HUES6 (cell line): ENCODE results near the gene OVCH2.

Source experiments
- H3K27ac ChIP-seq: 2 replicates; pipeline ENCODE4 v1.7.0; 2013; ENCODE audit warnings: low read depth, mild to moderate bottlenecking, low read length, inconsistent platforms
- H3K27me3 ChIP-seq: 2 replicates; pipeline ENCODE4 v1.6.1; 2013; ENCODE audit warnings: low read length; ENCODE audit not compliant: control insufficient read depth, insufficient read depth
- H3K36me3 ChIP-seq: 2 replicates; pipeline ENCODE4 v1.6.1; 2013; ENCODE audit warnings: low read length; ENCODE audit not compliant: control insufficient read depth, insufficient read depth
- H3K4me1 ChIP-seq: 2 replicates; pipeline ENCODE4 v1.6.1; 2013; ENCODE audit warnings: low read length; ENCODE audit not compliant: control insufficient read depth, insufficient read depth
- H3K4me3 ChIP-seq: 2 replicates; pipeline ENCODE4 v1.5.1; 2013; ENCODE audit warnings: low read depth, low read length
- H3K9ac ChIP-seq: one replicate; pipeline ENCODE4 v1.6.1; 2013; ENCODE audit warnings: mild to moderate bottlenecking, low read length
- H3K9me3 ChIP-seq: 2 replicates; pipeline ENCODE4 v1.6.1; 2013; ENCODE audit warnings: low read depth, low read length; ENCODE audit not compliant: control insufficient read depth, insufficient read depth

OVCH2 gene

DNA sequence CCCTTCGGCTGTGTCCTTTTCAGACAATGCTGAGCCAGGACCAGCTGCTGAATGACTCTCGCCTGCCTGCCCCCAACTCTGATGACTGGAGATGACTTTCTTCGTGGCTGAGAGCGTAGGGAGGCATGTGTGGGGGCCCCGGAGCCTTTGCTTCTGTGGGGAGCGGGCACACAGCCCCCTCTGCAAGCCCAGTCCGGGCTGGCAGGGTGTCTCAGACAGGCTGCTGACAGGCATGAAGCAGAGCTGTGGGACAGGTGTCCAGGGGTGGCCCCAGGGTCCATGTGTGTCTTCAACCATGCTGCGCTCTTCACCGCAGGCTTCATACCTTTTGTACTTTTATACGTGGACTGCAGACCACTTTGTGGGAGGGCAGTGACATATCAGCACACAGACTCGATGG lies 49.6 kb downstream of the OVCH2 start:
- Histone ChIP-seq H3K27ac (no peak overlapping the region), H3K27me3 (no peaks in the 10 kb centered on the region), H3K4me1 (no peaks in the 10 kb centered on the region), H3K9ac (no peak overlapping the region), H3K36me3 (peaks cover 6% of the 10 kb centered on the region), H3K4me3 (no peak overlapping the region), H3K9me3 (no peaks in the 10 kb centered on the region)

DNA sequence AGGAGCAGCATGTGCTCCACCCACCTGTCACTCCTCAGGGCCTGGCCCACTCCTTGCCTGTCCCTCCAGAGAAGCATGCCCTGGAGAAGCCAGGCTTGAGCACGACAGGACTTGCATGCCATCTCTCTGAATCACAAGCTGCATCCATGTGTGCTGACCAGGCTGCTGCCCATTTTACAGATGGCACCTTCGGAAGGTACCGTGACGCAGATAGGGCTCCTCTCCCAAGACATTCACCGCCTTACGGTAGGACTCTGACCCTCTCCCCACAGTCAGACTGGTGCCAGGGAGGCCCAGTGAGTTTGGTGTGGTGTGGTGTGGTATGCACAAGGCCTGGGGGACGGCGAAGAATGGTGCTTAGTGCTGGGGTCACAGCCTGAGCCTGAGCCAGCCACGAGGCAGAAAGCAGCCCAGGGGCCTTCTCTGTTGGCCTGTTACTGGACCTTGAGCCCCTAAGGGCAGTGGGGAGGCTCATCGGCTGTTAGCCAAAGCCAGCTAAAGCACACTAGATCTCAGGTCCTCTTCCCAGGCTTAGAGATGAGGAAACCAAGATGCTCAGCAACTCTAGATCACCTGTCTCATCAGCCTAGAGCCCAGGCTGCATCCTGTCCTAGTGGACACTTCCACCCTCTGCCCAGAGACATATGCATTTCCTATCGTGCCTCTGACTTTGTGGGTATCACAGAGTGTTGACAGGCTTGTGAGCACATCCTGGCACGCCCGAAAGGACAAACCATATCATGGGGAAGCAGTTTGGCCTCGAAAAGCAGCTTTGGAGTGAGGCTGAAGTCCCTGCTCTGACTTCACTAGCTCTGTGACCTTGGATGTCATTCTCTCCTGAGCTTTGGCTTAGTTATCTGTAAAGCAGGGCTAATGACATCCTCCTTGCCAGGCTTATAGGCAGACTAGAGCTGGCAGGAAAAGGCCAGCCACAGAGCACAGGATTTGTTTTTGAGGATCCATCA lies 50.7 kb downstream of the OVCH2 start:
- Histone ChIP-seq H3K9ac (no peak overlapping the region), H3K9me3 (no peaks in the 10 kb centered on the region), H3K27ac (no peak overlapping the region), H3K4me3 (no peak overlapping the region), H3K27me3 (no peaks in the 10 kb centered on the region), H3K4me1 (no peaks in the 10 kb centered on the region), H3K36me3 (peaks cover 6% of the 10 kb centered on the region)

DNA sequence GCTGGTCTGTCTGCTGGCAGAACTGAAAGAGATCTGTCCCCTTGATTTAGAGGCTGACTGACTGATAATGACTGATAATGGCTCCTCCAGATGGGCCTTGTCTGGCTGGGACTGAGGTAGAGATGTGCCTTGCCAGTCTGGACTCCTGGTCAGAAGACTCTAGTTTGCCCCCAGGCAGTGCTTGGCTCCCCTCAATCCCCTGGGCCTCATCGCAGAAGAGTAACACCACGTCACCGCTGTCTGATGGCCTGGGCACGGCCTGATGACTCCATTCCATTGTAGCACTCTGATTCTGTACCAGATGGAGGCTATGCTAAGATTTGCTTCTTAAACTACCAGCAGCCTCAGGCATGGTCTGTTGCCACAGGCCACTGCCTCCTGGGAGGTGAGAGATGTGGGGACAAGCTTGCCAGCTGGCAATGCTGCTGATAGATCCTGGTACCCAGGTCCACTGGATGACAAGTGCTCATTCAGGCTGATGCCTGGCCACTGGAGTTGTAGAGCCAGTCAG lies 52.0 kb downstream of the OVCH2 start:
- H3K36me3 ChIP-seq: peaks cover 6% of the 10 kb centered on the region
- no peaks in the 10 kb centered on the region for H3K27me3 ChIP-seq

DNA sequence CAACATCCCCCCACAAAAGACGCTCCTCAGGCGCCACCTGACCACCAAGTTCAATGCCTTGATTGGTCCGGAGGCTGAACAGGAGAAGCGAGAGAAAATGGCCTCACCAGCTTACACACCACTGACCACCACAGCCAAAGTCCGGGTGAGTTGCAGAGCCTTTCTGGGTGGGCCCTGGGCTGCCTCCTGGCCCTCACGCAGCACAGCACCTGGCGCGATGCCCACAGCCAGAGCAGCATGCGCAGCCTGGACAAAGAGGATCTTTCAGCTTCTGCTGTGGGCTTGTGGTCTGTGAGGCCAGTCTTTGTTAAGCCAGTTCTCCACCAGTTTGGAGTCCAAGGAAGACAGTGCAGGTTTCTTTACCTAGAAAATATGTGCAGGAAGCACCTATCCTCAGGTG lies 54.6 kb downstream of the OVCH2 start:
- Histone ChIP-seq H3K36me3 (peaks cover 6% of the 10 kb centered on the region), H3K27ac (no peak overlapping the region)

More for the DNA sequence above, 52.0 kb downstream of the OVCH2 start:
- Histone ChIP-seq H3K4me1 (no peaks in the 10 kb centered on the region), H3K9me3 (no peaks in the 10 kb centered on the region), H3K4me3 (no peak overlapping the region), H3K27ac (no peak overlapping the region), H3K9ac (no peak overlapping the region)

DNA sequence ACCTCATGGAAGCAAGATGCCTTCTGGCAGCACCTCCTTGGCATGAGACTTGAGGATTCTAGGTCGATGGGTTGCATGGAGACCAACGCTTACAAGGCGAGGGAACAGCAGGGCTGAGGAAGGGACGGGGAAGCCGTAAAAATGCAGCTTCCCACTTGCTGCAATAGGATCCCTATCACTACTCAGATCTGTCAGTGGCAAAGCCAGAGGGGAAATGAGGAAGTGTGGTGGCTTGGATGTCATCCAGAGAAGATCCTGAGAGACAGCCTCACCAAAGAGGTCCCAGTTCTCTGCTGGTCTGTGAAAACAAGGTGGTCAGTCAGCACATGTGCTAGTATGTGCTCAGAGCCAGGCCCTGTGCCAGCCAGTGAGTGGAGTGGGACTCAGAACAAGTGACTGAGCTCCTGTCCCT lies 55.1 kb downstream of the OVCH2 start:
- Histone ChIP-seq H3K9me3 (no peaks in the 10 kb centered on the region), H3K9ac (no peak overlapping the region), H3K4me3 (no peak overlapping the region), H3K27ac (no peak overlapping the region), H3K36me3 (peaks cover 6% of the 10 kb centered on the region), H3K4me1 (no peaks in the 10 kb centered on the region), H3K27me3 (no peaks in the 10 kb centered on the region)

More for the DNA sequence above, 54.6 kb downstream of the OVCH2 start:
- Histone ChIP-seq H3K4me3 (no peak overlapping the region), H3K9ac (no peak overlapping the region), H3K9me3 (no peaks in the 10 kb centered on the region), H3K27me3 (no peaks in the 10 kb centered on the region), H3K4me1 (no peaks in the 10 kb centered on the region)

DNA sequence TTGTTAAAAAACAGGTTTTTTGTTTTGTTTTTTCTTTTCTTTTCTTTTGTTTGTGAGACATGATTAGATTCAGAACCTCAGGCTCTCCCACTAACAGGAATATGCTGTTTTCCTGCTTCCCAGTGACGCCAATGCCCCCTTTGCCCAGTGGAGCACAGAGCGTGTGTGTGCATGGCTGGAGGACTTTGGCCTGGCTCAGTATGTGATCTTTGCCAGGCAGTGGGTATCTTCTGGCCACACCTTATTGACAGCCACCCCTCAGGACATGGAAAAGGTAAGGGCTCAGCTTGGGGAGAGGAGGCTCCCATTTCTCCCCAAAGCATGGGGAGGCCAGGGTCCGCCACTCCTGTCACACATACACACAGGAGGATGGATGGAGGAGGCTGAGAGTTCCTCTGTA lies 58.0 kb downstream of the OVCH2 start:
- no peak overlapping the region for H3K9ac ChIP-seq
- no peaks in the 10 kb centered on the region for H3K27me3 ChIP-seq
- H3K4me3 ChIP-seq: no peak overlapping the region
- H3K27ac ChIP-seq: no peak overlapping the region
- no peaks in the 10 kb centered on the region for H3K4me1 ChIP-seq
- H3K36me3 ChIP-seq: peaks cover 2% of the 10 kb centered on the region
- no peaks in the 10 kb centered on the region for H3K9me3 ChIP-seq

DNA sequence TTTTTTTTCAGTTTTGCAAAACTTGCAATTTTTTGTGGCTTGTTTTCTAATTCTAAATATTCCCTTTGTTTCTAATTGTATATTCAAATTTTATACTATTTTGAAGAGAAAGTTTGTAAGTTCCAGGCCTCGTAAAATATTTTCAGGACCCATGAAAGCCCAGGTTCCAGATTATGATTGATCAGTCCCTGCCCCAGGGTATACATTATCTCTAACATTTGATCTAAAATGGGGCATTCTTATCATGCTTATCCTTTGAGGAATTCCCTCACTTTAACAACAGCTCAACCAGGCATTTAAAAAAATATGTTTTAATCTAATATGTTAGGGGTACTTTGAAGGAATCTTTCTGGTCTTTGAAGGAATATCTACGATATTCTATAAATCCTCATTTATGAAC lies 59.4 kb downstream of the OVCH2 start:
- Histone ChIP-seq H3K27ac (no peak overlapping the region), H3K36me3 (no peaks in the 10 kb centered on the region), H3K9me3 (no peaks in the 10 kb centered on the region), H3K4me1 (no peaks in the 10 kb centered on the region), H3K27me3 (no peaks in the 10 kb centered on the region), H3K9ac (no peak overlapping the region), H3K4me3 (no peak overlapping the region)

DNA sequence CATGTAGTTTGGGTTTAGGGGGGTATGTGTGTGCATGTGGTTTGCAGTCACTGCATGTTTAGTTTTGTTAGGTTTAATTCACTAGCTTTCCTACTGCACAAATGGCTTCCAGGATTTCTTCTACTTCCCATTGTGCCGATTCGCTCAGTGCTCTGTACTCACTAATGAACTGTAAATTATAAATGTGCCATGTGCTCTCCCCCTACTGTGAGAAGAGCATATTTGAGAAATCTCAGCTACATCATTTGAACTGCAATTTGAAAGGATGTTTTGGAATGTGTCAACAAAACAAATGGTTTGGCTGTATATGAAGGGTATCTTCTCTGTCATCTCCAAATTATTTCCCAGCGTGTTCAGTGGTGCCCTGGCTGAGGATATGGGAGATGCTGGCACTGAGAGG lies 61.1 kb downstream of the OVCH2 start:
- H3K9ac ChIP-seq: no peak overlapping the region
- H3K4me3 ChIP-seq: no peak overlapping the region
- no peaks in the 10 kb centered on the region for H3K9me3 ChIP-seq
- H3K27ac ChIP-seq: no peak overlapping the region
- H3K36me3 ChIP-seq: no peaks in the 10 kb centered on the region
- H3K27me3 ChIP-seq: no peaks in the 10 kb centered on the region
- H3K4me1 ChIP-seq: no peaks in the 10 kb centered on the region

DNA sequence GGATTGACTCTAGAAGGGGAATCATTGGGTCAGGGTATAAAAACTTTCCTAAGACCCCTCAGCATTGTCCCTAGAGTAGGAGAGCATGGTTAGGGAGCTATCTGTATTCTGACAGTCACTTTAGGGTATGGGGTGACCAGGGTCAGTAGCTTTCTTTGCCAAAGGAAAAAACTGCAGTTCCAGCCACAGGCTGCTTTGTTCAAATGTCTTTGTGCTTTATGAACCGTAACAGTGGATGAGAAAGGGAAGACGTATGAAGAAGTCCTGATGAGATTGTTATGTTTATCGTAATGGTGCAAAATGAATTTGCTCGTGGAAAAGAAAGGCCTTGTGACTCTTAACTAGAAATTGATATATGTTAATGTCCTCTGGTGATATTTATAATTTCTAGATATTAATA lies 63.0 kb downstream of the OVCH2 start:
- no peaks in the 10 kb centered on the region for H3K27me3 ChIP-seq
- H3K4me3 ChIP-seq: no peak overlapping the region
- H3K36me3 ChIP-seq: no peaks in the 10 kb centered on the region
- no peaks in the 10 kb centered on the region for H3K9me3 ChIP-seq
- no peak overlapping the region for H3K9ac ChIP-seq
- H3K4me1 ChIP-seq: peaks cover 7% of the 10 kb centered on the region; the same call in 1 of the 2 replicates
- no peak overlapping the region for H3K27ac ChIP-seq

DNA sequence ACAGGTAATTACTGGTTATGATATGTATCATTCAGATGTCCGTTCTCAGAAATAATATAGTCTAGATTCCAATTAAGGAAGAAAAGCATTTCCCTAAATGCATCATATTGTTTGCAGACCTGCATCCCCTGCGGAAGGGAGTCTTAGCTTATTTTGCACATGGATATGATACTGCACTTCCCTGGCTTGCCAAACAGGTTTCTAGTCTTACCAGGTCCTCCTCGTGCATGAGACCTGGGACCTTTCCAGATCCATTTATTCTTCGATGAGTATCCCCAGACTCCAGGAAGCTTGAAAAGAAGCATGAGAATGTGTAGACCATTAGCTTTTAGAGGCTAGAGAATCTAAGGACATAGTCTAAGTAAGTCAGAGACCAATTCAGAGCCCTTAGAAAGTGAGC lies 63.5 kb downstream of the OVCH2 start:
- Histone ChIP-seq H3K9ac (no peak overlapping the region), H3K27me3 (no peaks in the 10 kb centered on the region), H3K36me3 (no peaks in the 10 kb centered on the region), H3K4me3 (no peak overlapping the region), H3K27ac (no peak overlapping the region), H3K4me1 (peaks cover 8% of the 10 kb centered on the region; the same call in 1 of the 2 replicates), H3K9me3 (no peaks in the 10 kb centered on the region)

DNA sequence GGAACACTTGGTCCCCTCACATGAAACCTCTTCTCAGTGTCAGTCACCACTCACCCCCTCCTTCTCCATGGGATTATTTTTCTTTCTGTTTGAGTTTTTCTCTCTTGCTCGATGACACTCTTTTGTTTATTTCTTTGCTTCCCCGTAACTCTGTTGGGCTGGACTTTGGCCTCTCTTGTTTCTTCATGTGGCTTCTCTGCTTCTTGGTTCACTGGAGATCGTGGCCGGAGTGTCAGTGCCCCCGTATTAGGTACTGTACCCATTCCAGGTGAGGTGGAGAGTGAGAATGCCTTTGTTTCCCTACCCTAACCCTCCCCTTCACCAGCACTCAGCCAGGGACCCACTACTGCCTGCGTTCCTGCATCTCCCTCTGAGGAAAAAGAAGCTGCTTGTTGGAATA lies 65.5 kb downstream of the OVCH2 start:
- Histone ChIP-seq H3K27me3 (no peaks in the 10 kb centered on the region), H3K9me3 (no peaks in the 10 kb centered on the region), H3K9ac (no peak overlapping the region), H3K36me3 (no peaks in the 10 kb centered on the region), H3K4me1 (peaks cover 12% of the 10 kb centered on the region; the same call in 1 of the 2 replicates), H3K27ac (no peak overlapping the region), H3K4me3 (no peak overlapping the region)
